HEK293 (cell line): ENCODE measurements around the gene TAS1R3.

Source experiments
- CTCF ChIP-seq: fragments of 450-650 bp; formaldehyde crosslinking; IDR thresholded peaks from 2 replicates; pipeline ENCODE4 v1.5.1; 2016; ENCODE audit warnings: missing biosample characterization, missing genetic modification characterization
- PRDM4 ChIP-seq: fragments of 450-650 bp; formaldehyde crosslinking; IDR thresholded peaks from 2 replicates; pipeline ENCODE4 v1.5.1; 2017; ENCODE audit warnings: missing biosample characterization, missing genetic modification characterization
- REPIN1 ChIP-seq: fragments of 450-650 bp; formaldehyde crosslinking; IDR thresholded peaks from 2 replicates; pipeline ENCODE4 v1.5.1; 2017; ENCODE audit warnings: missing biosample characterization, missing genetic modification characterization, low read depth
- ZNF18 ChIP-seq: fragments of 450-650 bp; formaldehyde crosslinking; IDR thresholded peaks from 2 replicates; pipeline ENCODE4 v1.5.1; 2016; ENCODE audit warnings: missing biosample characterization, missing genetic modification characterization
- ZNF274 ChIP-seq, 2 experiments: fragments of 200-500 bp in 1 of 2; fragments of 450-650 bp in 1 of 2; sonication (Bioruptor generic) in 1 of 2; formaldehyde crosslinking in 1 of 2; IDR thresholded peaks; 2 replicates each; pipeline versions ENCODE4 v1.5.1 to v1.6.1; 2014 to 2016; ENCODE audit warnings: borderline replicate concordance in 1 of 2, inconsistent platforms in 1 of 2, low read length in 1 of 2, missing biosample characterization in 1 of 2, missing genetic modification characterization in 1 of 2
- ZNF830 ChIP-seq: fragments of 450-650 bp; IDR thresholded peaks from 2 replicates; pipeline ENCODE4 v1.5.0; 2018; ENCODE audit warnings: missing biosample characterization, missing genetic modification characterization, low read depth, mild to moderate bottlenecking, moderate library complexity
- ZSCAN16 ChIP-seq: fragments of 450-650 bp; formaldehyde crosslinking; IDR thresholded peaks from 2 replicates; pipeline ENCODE4 v1.5.1; 2016; ENCODE audit warnings: missing biosample characterization, missing genetic modification characterization
- TF ChIP-seq, protein P1 (sequence below): fragments of 450-650 bp; formaldehyde crosslinking; IDR thresholded peaks from 2 replicates; pipeline ENCODE4 v1.5.1; 2016; ENCODE audit warnings: missing biosample characterization, missing genetic modification characterization
- TF ChIP-seq, protein P2 (sequence below): fragments of 450-650 bp; formaldehyde crosslinking; IDR thresholded peaks from 2 replicates; pipeline ENCODE4 v1.5.1; 2016; ENCODE audit warnings: missing biosample characterization, missing genetic modification characterization

DNA sequence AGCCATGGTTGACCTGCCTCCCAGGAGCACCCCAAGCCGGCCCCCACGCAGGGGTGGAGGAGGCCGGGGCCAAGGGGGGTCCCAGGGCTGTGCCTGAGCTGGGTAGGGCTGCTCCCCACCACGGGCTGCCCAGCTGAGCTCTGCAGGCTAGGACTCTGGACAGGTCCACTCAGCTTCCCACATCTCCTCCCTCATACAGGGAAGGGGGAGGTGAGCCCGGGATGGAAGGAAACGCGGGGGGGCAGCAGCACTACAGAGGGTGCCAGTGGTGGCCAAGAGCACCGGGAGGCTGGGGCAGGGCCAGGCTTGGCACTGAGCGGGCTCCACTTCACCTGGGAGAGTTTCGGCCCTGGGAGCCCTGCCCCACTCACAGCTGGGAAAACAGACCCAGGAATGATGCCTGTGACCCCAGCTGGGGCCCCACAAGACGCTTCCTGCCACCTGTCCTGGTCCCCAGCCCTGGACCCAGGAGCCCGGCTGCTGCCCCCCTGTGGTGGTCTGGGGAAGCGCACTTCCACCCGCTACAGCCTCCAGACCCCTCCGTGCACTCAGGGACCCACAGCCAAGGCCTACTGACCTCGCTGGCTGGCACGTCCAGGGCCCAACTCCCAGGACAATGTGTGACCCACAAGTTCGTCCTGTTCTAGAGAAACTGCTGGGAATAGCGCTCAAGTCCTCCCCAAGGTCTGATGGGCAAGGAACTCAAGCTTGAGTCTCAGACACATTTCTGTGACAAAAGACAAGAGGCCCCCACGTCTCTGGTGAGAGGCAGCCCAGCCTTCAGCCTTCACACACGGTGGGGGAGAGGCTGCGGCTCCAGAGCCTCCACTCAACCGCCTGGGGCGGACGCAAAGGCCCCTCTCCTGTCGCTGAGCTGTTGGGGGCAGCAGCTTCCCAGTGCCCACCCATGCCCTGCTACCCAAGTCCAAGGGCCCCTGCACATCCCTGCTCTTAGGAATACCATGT is 40.9 kb downstream of the TAS1R3 start:
- TF ChIP-seq ZNF18 (tag by site-specific recombination): no peak
- TF ChIP-seq, protein P1, sequence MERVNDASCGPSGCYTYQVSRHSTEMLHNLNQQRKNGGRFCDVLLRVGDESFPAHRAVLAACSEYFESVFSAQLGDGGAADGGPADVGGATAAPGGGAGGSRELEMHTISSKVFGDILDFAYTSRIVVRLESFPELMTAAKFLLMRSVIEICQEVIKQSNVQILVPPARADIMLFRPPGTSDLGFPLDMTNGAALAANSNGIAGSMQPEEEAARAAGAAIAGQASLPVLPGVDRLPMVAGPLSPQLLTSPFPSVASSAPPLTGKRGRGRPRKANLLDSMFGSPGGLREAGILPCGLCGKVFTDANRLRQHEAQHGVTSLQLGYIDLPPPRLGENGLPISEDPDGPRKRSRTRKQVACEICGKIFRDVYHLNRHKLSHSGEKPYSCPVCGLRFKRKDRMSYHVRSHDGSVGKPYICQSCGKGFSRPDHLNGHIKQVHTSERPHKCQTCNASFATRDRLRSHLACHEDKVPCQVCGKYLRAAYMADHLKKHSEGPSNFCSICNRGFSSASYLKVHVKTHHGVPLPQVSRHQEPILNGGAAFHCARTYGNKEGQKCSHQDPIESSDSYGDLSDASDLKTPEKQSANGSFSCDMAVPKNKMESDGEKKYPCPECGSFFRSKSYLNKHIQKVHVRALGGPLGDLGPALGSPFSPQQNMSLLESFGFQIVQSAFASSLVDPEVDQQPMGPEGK (tag by site-specific recombination): 0 out of 2 replicates have a peak, but pooled peaks have one; percentile 42
- no peak for TF ChIP-seq ZNF274 (IDR thresholded peaks at IDR 0.05; ENCODE audit: low read length)
- no peak for TF ChIP-seq ZNF274 (tag by site-specific recombination; IDR thresholded peaks at IDR 0.05; ENCODE audit: borderline replicate concordance)
- TF ChIP-seq, protein P2, sequence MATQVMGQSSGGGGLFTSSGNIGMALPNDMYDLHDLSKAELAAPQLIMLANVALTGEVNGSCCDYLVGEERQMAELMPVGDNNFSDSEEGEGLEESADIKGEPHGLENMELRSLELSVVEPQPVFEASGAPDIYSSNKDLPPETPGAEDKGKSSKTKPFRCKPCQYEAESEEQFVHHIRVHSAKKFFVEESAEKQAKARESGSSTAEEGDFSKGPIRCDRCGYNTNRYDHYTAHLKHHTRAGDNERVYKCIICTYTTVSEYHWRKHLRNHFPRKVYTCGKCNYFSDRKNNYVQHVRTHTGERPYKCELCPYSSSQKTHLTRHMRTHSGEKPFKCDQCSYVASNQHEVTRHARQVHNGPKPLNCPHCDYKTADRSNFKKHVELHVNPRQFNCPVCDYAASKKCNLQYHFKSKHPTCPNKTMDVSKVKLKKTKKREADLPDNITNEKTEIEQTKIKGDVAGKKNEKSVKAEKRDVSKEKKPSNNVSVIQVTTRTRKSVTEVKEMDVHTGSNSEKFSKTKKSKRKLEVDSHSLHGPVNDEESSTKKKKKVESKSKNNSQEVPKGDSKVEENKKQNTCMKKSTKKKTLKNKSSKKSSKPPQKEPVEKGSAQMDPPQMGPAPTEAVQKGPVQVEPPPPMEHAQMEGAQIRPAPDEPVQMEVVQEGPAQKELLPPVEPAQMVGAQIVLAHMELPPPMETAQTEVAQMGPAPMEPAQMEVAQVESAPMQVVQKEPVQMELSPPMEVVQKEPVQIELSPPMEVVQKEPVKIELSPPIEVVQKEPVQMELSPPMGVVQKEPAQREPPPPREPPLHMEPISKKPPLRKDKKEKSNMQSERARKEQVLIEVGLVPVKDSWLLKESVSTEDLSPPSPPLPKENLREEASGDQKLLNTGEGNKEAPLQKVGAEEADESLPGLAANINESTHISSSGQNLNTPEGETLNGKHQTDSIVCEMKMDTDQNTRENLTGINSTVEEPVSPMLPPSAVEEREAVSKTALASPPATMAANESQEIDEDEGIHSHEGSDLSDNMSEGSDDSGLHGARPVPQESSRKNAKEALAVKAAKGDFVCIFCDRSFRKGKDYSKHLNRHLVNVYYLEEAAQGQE (tag by site-specific recombination): no peak
- TF ChIP-seq PRDM4: no peak
- peak; percentile 77 for TF ChIP-seq CTCF (tag by site-specific recombination)
- no peak for TF ChIP-seq REPIN1 (tag by site-specific recombination)
- TF ChIP-seq ZNF830 (tag by site-specific recombination): no peak
- no peak for TF ChIP-seq ZSCAN16 (tag by site-specific recombination)
